Activated naive CD8-positive, alpha-beta T cell treated with anti-CD3 and anti-CD28 coated beads, Interleukin-2, amount 10 ng/mL, durations not matched to agents 7 days and 5 days (primary cell): ENCODE measurements around the gene SH3BGRL2. TPM values are rescaled to one million over a fixed set of nuclear protein-coding genes. Genes with fewer than 3 reads are reported as not detected.
"Not testable (repeated sequence)": the region's sequence is repeated elsewhere in the genome, so short reads cannot be mapped to it uniquely, and the experiment has no call there.

Source experiments
- ATAC-seq: fragments of 150-1000 bp; cut with Tn5 transposase; one replicate; pipeline ENCODE4 v1.10.0; 2021; ENCODE audit warnings: low read depth, moderate library complexity
- POLR2A ChIA-PET: fragments of 350-600 bp; sonication (Branson Sonifier 250); formaldehyde crosslinking; loops from one replicate; lab custom pipeline; 2021; ENCODE audit warnings: antibody characterized with exemption; lab: Charles Lee
- DNase-seq: peaks from one replicate; pipeline ENCODE4 v3.0.0; 2021
- H3K27ac Mint-ChIP-seq: one replicate; pipeline ENCODE4 v1.8.0; 2022; ENCODE audit warnings: mild to moderate bottlenecking, mixed read lengths
- H3K27me3 Mint-ChIP-seq: one replicate; pipeline ENCODE4 v1.8.0; 2022; ENCODE audit warnings: mild to moderate bottlenecking, moderate library complexity, mixed read lengths
- H3K36me3 Mint-ChIP-seq: one replicate; pipeline ENCODE4 v1.8.0; 2021; ENCODE audit warnings: mild to moderate bottlenecking, mixed read lengths
- H3K4me1 Mint-ChIP-seq: one replicate; pipeline ENCODE4 v1.8.0; 2021; ENCODE audit warnings: mixed read lengths
- H3K4me3 Mint-ChIP-seq: one replicate; pipeline ENCODE4 v1.8.0; 2022; ENCODE audit warnings: mild to moderate bottlenecking, moderate library complexity, mixed read lengths
- H3K9me3 Mint-ChIP-seq: one replicate; pipeline ENCODE4 v1.8.0; 2021; ENCODE audit warnings: mixed read lengths
- total RNA-seq, 2 experiments: library from RNA; stranded (reverse); gene quantifications; one replicate each; pipeline ENCODE4 v1.2.3, GENCODE V29; 2021

Gene SH3BGRL2
- total RNA-seq, 2 experiments from 2014 or later = 0.89 to 1.2 TPM

DNA sequence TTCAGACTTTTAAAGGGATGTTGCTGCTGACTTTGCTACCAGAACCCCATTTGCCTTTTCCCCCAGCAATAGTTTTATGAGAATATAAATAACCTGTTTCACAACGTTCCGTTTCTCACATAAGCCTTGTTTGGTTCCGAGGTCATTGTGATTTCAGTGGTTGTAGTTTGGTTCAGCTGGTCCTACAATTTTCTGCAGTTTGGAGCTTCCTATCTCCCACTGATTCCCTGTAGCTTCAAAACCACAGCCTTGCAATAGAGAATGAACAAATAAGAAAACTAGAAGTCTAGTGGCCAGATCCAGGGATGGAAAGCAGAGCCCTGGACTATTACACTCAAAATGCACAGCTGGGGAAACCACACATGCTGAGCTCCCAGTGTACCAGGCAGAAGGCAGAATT, 24.1 kb upstream of the SH3BGRL2 start:
- POLR2A ChIA-PET = no interaction called here
- Mint-ChIP-seq H3K4me1 (peaks cover 7% of the 10 kb centered on the region), H3K4me3 (no peak overlapping the region), H3K27me3 (peaks cover 4% of the 10 kb centered on the region), H3K9me3 (no peaks in the 10 kb centered on the region), H3K27ac (no peak overlapping the region), H3K36me3 (no peaks in the 10 kb centered on the region)
- DNase-seq (no peak), ATAC-seq (no peak)

DNA sequence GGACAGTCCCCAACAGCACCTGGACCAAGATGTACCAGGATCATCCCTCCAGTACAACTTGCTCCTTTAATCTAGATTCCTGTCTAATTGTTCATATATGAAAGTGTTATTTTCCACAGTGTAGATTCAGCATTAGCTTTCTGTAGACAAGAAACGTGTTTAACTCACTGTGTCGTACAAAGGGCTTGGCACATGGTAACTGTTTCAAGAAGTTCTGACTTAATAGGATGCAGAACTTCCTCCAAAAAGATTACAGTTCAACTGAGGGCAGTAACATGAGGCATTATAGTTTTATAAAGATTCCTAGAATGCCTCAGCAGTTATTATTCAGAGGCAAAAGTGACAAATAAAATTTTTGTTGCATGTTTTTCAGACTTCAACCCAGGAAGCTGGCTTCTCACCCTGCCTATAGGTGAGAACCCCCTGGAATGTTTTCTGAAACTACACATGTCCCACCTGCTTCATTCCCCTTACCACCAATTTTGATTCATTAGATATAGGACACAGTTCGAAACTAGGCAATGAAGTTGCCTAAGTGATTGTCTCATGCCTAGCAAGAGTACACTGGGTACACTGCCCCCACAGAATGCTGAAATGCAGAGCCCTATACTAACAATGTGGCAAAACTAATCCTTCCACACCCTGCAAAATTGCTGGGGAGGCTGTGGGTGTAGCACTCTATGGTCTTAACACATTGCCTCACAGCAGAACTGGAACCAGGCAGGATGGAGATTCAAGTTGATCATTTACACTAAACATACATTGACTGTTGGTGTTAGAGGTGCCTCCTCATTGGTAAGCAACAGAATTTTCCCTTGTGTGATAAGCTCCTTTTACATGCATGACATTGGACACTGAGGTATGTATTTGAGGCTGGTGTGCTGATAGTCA, 22.6 kb upstream of the SH3BGRL2 start:
- POLR2A ChIA-PET = no interaction called here
- no peaks in the 10 kb centered on the region for H3K36me3 Mint-ChIP-seq
- no peak for ATAC-seq
- H3K27ac Mint-ChIP-seq = no peak overlapping the region
- no peak overlapping the region for H3K4me3 Mint-ChIP-seq
- H3K9me3 Mint-ChIP-seq = no peaks in the 10 kb centered on the region
- no peak for DNase-seq
- H3K27me3 Mint-ChIP-seq = peaks cover 4% of the 10 kb centered on the region
- H3K4me1 Mint-ChIP-seq = peaks cover 7% of the 10 kb centered on the region

DNA sequence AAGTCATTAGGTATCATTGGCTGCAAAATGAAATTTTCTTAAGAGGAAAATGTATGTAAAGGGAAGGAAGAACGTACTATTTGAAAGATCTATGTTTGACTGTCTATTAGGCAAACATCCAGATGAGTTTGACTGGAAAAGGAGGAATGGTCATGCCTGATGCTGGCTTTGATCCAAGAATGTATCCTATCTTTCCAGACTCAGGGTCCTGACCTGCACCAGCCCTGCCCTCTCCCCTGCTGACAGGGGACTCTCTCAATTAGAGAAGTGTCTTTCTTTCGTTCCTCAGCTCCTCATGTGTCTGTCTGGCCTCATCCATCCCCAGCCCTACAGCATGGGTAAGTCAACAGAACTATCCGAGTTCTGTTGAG, 21.9 kb upstream of the SH3BGRL2 start:
- DNase-seq = no peak
- peaks cover 7% of the 10 kb centered on the region for H3K4me1 Mint-ChIP-seq

DNA sequence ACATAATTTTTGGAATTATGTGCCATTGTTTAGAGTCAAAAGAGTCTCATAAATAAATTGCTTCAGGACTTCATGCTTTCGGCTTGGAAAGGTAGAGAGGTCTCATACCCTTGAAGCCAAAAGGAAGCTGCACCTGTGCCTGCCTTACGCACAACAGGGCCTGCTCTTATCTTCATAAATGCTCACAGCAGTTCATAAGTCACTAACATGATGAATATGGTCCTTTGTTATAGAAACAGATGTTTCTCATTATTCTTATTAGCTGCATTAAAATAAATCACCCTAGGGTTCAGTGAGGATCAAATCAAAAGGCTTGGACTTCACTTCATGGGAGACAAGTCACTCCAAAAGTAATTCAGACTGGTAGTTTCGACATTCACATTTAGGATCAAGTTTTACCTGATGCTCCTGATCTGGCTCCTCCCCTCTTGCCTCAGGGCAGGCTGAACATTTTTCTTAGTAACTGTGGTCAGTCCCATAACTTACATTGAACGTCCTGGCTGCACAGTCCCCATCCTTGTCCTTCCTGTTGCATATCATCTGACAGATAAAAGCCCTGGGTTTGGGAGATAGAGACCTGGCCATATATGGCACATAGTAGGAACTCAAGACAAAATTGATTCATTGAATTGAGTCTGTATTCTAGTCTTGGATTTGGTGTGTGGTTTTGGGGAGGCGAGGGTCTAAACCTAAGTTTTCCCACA, 20.7 kb upstream of the SH3BGRL2 start:
- peaks cover 4% of the 10 kb centered on the region for H3K27me3 Mint-ChIP-seq
- POLR2A ChIA-PET = no interaction called here
- ATAC-seq = no peak
- no peak overlapping the region for H3K27ac Mint-ChIP-seq
- DNase-seq = no peak
- peaks cover 1% of the 10 kb centered on the region for H3K4me1 Mint-ChIP-seq
- no peak overlapping the region for H3K4me3 Mint-ChIP-seq
- H3K9me3 Mint-ChIP-seq = no peaks in the 10 kb centered on the region
- no peaks in the 10 kb centered on the region for H3K36me3 Mint-ChIP-seq

More for the DNA sequence above, 21.9 kb upstream of the SH3BGRL2 start:
- H3K4me3 Mint-ChIP-seq = no peak overlapping the region
- H3K27me3 Mint-ChIP-seq = peaks cover 4% of the 10 kb centered on the region
- H3K36me3 Mint-ChIP-seq = no peaks in the 10 kb centered on the region
- H3K9me3 Mint-ChIP-seq = no peaks in the 10 kb centered on the region
- H3K27ac Mint-ChIP-seq = no peak overlapping the region
- POLR2A ChIA-PET = no interaction called here
- no peak for ATAC-seq

DNA sequence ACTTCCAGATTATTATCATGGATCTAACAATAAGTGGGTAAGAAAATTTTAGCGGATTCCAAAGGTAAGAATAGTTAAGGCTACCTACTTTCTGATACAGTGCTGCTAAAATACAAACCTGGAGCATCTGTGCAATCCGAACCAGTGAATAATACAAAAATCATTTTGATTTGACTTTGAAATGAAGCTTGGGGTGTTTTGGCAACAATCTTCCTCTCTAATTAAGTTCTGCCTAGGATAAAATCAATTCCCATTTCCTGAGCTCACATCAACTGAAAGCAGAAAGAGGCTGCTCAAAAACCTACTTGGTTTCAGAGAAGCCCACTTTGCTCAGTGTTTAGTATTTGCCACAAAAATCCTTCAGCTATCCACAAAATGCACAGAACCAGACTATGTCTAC, 18.7 kb upstream of the SH3BGRL2 start:
- H3K9me3 Mint-ChIP-seq = no peaks in the 10 kb centered on the region
- H3K36me3 Mint-ChIP-seq = no peaks in the 10 kb centered on the region
- DNase-seq (no peak), ATAC-seq (no peak)
- no peaks in the 10 kb centered on the region for H3K4me1 Mint-ChIP-seq
- POLR2A ChIA-PET = no interaction called here
- H3K27ac Mint-ChIP-seq = no peak overlapping the region
- H3K4me3 Mint-ChIP-seq = no peak overlapping the region
- H3K27me3 Mint-ChIP-seq = peaks cover 4% of the 10 kb centered on the region

DNA sequence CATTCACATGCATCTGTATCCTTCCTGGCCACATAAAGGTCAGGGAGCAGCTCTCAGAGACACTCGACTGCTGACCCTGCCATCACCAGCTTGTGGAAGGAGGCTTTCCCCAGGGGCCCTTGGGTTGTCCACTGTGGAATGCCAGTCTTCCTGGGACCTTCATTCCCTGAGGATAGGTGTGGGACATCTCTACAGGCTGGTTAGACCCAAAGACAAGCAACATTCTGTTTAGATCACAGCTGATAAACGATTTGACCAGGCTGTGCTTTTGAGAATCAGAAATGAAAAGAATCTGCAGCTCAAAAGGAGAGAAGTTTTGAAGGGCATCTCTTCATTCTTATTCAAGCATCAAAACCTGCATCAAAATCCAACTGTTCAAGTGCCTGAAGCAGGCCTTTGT, 18.2 kb upstream of the SH3BGRL2 start:
- POLR2A ChIA-PET = no interaction called here
- ATAC-seq = no peak
- H3K4me1 Mint-ChIP-seq = no peaks in the 10 kb centered on the region
- H3K27me3 Mint-ChIP-seq = peaks cover 4% of the 10 kb centered on the region
- no peaks in the 10 kb centered on the region for H3K9me3 Mint-ChIP-seq
- no peak overlapping the region for H3K4me3 Mint-ChIP-seq
- H3K27ac Mint-ChIP-seq = no peak overlapping the region
- no peaks in the 10 kb centered on the region for H3K36me3 Mint-ChIP-seq
- no peak for DNase-seq

DNA sequence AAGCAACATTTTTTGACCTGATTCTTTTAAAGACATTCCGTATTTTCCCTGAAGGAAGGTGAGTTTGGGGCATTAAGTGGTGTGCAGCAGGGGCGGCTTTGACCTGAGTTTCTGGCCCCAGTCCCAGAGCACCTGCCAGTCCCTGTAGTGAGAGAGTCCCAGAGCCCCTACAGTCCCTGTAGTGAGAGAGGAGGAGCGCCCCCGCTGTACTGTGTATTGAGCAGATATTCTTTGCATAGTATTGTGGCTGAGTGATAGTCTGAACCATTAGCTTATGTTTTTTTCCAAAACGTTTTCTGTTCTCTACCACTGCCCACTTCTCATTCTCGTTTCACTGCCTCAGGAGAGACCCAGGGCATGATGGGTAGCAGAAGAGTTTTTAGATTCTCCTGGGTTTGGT, 17.2 kb upstream of the SH3BGRL2 start:
- no peak for ATAC-seq
- Mint-ChIP-seq H3K9me3 (no peaks in the 10 kb centered on the region), H3K4me3 (no peak overlapping the region), H3K27ac (no peak overlapping the region), H3K36me3 (no peaks in the 10 kb centered on the region), H3K27me3 (peaks cover 3% of the 10 kb centered on the region), H3K4me1 (no peaks in the 10 kb centered on the region)
- DNase-seq = no peak
- POLR2A ChIA-PET = no interaction called here

DNA sequence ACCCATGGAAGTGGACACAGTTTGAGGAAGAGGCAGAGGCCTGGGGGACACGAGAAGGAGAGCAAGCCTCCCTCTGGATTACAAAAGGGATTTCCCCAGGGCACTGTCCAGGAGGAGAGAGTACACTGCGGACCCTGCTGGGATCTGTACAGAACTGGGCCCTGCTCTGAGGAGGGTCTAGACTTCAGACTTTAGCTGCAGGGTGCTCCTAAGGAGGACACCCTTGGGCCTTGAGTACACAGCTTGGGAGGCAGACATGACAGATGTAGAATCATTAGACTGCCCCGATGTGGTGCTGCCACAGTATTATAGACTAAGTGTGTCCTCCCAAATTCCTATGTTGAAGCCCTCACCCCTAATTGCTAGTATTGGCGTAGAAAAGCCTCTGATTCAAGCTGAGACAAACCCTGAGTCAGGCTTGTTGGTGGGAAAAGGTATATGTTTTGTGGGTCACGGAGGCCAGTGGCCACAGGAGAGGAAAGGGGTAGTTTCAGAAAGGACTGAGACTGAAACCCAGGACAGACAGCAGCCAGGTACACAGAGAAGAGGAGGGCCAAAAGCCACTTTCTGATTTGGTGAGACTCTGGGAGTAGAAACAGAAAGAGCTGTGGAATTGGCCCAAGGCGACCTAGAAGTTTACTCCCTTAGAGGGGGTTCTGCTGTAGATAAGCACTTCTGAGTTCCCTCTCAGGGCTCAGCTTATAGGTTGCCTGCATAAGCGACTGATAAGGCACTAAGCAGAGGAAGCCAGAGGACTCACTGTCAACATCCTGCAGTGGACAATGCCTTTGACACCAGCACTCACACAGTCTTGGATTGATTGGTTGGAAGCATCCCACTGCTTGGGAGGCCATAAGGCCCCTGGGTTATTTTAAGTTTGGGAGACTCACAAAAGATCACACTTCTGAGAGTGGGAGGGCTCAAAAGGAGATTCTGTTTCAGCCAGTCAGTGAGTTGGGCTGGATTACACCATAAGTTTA, 16.5 kb upstream of the SH3BGRL2 start:
- no peak for DNase-seq
- POLR2A ChIA-PET = no interaction called here
- H3K27ac Mint-ChIP-seq = no peak overlapping the region
- H3K36me3 Mint-ChIP-seq = no peaks in the 10 kb centered on the region
- H3K27me3 Mint-ChIP-seq = peaks cover 7% of the 10 kb centered on the region
- no peaks in the 10 kb centered on the region for H3K4me1 Mint-ChIP-seq
- no peak overlapping the region for H3K4me3 Mint-ChIP-seq
- no peaks in the 10 kb centered on the region for H3K9me3 Mint-ChIP-seq
- no peak for ATAC-seq

DNA sequence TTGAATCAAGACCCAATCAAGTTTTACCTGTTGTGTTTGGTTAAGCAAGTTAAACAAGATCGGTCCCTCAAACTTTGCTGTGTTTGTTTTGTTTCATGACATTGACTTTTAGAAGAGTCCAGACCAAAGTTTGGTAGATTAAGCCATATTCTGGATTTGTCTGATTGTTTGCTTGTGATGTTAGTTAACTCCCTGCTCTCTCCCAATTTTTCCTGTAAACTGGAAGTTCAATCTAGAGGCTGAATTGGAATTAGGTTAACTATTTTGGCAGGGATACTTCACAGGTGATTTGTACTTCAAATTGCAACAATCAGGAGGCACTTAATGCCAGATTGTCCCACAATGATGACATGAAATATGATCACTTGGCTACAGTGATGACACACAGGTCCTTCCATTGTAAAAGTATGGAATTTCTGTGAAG, 13.6 kb upstream of the SH3BGRL2 start:
- ATAC-seq (no peak), DNase-seq (no peak)
- Mint-ChIP-seq H3K27ac (no peak overlapping the region), H3K4me3 (no peak overlapping the region), H3K27me3 (peaks cover 10% of the 10 kb centered on the region), H3K4me1 (no peaks in the 10 kb centered on the region), H3K9me3 (no peaks in the 10 kb centered on the region), H3K36me3 (no peaks in the 10 kb centered on the region)
- POLR2A ChIA-PET = no interaction called here

DNA sequence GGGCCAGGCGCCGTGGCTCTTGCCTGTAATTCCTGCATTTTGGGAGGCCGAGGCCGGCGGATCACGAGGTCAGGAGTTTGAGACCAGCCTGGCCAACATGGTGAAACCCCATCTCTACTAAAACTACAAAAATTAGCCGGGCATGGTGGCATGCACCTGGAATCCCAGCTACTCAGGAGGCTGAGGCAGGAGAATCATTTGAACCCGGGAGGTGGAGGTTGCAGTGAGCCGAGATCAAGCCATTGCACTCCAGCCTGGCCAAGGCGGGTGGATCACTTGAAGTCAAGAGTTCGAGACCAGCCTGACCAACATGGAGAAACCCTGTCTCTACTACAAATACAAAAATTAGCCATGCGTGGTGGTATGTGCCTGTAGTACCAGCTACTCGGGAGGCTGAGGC, 12.7 kb upstream of the SH3BGRL2 start:
- H3K36me3 Mint-ChIP-seq, POLR2A ChIA-PET, ATAC-seq, DNase-seq, H3K27ac Mint-ChIP-seq, H3K9me3 Mint-ChIP-seq, H3K27me3 Mint-ChIP-seq, H3K4me3 Mint-ChIP-seq, H3K4me1 Mint-ChIP-seq: not testable (repeated sequence)

DNA sequence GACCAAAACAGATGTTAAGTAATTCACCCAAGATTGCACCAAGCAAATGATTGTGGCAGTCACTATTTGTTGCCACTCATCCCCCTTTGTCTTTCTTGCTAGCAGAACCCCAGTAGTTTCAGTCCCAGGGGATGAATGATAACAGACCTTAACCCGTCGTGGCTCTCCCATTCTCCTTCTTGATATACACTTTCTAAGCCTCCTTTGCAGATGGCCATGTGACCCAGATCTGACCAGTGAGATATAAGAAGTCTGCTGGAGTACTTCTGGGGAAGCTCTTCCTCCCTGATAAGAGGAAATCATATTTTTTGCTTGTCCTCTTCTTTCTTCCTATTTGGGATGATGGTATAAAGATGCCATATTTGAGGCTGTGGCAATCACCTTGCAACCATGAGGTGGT, 9.6 kb upstream of the SH3BGRL2 start:
- POLR2A ChIA-PET = no interaction called here
- ATAC-seq = no peak

DNA sequence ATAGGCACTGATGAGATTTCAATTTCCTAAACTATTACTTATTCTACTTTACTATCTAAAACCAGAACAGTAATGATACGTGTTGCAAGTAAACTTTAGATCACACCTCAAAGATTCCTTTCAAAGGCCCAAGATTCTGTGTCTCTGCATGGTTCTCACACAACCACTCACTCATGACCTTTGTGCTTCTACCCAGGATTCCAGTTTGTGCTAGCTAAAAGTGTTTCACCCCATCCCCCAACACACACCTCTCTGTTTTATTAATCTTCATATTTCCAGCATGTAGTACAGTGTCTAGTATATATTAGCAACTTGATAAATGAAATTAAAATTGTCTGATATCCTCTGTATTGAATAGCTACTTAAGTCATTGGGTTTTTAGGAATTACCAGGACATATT, 8.8 kb upstream of the SH3BGRL2 start:
- Mint-ChIP-seq H3K27me3 (peaks cover 15% of the 10 kb centered on the region), H3K4me3 (no peak overlapping the region), H3K36me3 (no peaks in the 10 kb centered on the region), H3K9me3 (no peaks in the 10 kb centered on the region), H3K27ac (no peak overlapping the region), H3K4me1 (no peaks in the 10 kb centered on the region)
- POLR2A ChIA-PET = no interaction called here
- ATAC-seq = no peak
- no peak for DNase-seq

More for the DNA sequence above, 9.6 kb upstream of the SH3BGRL2 start:
- no peak overlapping the region for H3K4me3 Mint-ChIP-seq
- H3K4me1 Mint-ChIP-seq = no peaks in the 10 kb centered on the region
- H3K9me3 Mint-ChIP-seq = no peaks in the 10 kb centered on the region
- no peak overlapping the region for H3K27ac Mint-ChIP-seq
- DNase-seq = no peak
- peaks cover 10% of the 10 kb centered on the region for H3K27me3 Mint-ChIP-seq
- H3K36me3 Mint-ChIP-seq = no peaks in the 10 kb centered on the region

DNA sequence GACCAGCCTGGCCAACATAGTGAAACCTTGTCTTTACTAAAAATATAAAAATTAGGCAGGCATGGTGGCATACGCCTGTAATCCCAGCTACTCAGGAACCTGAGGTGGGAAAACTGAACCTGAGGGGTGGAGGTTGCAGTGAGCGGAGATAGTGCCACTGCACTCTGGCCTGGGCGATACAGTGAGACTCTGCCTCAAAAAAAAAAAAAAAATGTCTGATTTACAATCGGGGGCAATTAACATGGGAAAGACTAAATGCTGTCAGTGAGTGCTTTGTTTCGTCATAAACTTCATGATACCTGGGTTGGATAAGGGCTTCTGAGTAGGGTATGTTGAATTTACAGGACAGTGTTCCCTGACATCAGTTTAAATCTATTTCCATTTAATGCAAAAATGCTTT, 8.0 kb upstream of the SH3BGRL2 start:
- H3K27me3 Mint-ChIP-seq = peaks cover 15% of the 10 kb centered on the region
- no peaks in the 10 kb centered on the region for H3K36me3 Mint-ChIP-seq
- POLR2A ChIA-PET = no interaction called here

More for the DNA sequence above, 8.0 kb upstream of the SH3BGRL2 start:
- no peak for ATAC-seq
- no peaks in the 10 kb centered on the region for H3K4me1 Mint-ChIP-seq
- H3K9me3 Mint-ChIP-seq = no peaks in the 10 kb centered on the region
- no peak overlapping the region for H3K27ac Mint-ChIP-seq
- H3K4me3 Mint-ChIP-seq = no peak overlapping the region
- DNase-seq = no peak
